ENCODE data around the gene BPIFA2. TPM values are rescaled to one million over a fixed set of nuclear protein-coding genes. Genes with fewer than 3 reads are reported as not detected.

The BPIFA2 gene
- total RNA-seq, 1 experiment from 2014 or later: not detected

DNA sequence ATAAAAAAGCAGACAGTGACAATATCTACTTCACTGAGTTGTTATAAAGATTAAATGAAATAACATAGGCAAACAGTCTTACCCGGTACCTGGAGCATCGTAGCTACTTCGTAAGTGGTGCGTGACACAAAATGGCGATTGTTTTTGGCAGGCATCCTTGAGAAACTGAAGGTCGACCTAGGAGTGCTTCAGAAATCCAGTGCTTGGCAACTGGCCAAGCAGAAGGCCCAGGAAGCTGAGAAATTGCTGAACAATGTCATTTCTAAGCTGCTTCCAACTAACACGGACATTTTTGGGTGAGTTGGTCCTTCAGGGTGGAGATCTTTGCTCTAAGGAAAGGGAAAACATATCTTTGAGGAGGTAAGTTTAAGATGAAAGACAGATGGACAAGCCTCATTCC, 4.8 kb downstream of the BPIFA2 start:
- Mint-ChIP-seq H3K9me3 (ENCODE audit: low read depth, unreplicated experiment) (peaks cover 10% of the 10 kb centered on the region), H3K27ac (ENCODE audit: unreplicated experiment) (no peak overlapping the region), H3K4me3 (ENCODE audit: low read depth, unreplicated experiment) (no peak overlapping the region), H3K27me3 (ENCODE audit: unreplicated experiment) (peaks cover 15% of the 10 kb centered on the region), H3K4me1 (ENCODE audit: low read depth, unreplicated experiment) (peaks cover 3% of the 10 kb centered on the region), H3K36me3 (ENCODE audit: insufficient read depth, unreplicated experiment) (no peaks in the 10 kb centered on the region)
- no peak for DNase-seq
- intact Hi-C loops (cut with micrococcal nuclease; ENCODE audit: unreplicated experiment): no loop called here
- TF ChIP-seq CTCF (IDR thresholded peaks at IDR 0.05; ENCODE audit: unreplicated experiment): no peak
- CTCF ChIA-PET: no interaction called here
- no TSS peak for BruUV-seq (replicated peaks)

- BruUV-seq (replicated peaks): no TSS peak
- H3K27me3 Mint-ChIP-seq (ENCODE audit: unreplicated experiment): peaks cover 14% of the 10 kb centered on the region
- no peak overlapping the region for H3K4me3 Mint-ChIP-seq (ENCODE audit: low read depth, unreplicated experiment)
- H3K27ac Mint-ChIP-seq (ENCODE audit: unreplicated experiment): no peak overlapping the region
- DNase-seq: no peak
- peaks cover 9% of the 10 kb centered on the region for H3K4me1 Mint-ChIP-seq (ENCODE audit: low read depth, unreplicated experiment)
- CTCF ChIA-PET: no interaction called here
- intact Hi-C loops (cut with micrococcal nuclease; ENCODE audit: unreplicated experiment): no loop called here
- peaks cover 8% of the 10 kb centered on the region for H3K9me3 Mint-ChIP-seq (ENCODE audit: low read depth, unreplicated experiment)
- TF ChIP-seq CTCF (IDR thresholded peaks at IDR 0.05; ENCODE audit: unreplicated experiment): no peak
- no peaks in the 10 kb centered on the region for H3K36me3 Mint-ChIP-seq (ENCODE audit: insufficient read depth, unreplicated experiment)
Measured at GRCh38 chr20:33175123-33175522, 7.2 kb downstream of the BPIFA2 start.

DNA sequence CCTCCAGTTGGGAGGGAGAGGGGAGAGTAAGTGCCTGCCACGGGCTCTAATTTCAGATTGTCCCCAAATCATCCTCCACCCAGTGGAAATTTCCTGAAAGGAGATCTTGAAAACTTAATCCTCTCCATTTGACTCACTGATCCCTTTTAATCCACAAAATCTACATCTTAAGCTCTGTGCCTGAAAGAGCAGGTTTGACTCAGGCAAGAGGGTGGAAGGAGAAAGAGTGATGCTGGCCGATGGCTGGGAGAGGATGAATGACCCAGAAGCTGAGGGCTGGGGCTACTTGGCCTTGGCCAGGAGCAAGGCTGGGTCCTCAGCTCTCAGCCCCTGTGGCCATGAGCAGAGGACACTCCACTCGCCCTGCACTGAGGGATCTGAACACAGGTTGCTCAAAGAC, 8.1 kb downstream of the BPIFA2 start:
- Mint-ChIP-seq H3K27ac (ENCODE audit: unreplicated experiment) (no peak overlapping the region), H3K9me3 (ENCODE audit: low read depth, unreplicated experiment) (peaks cover 2% of the 10 kb centered on the region), H3K27me3 (ENCODE audit: unreplicated experiment) (peaks cover 4% of the 10 kb centered on the region), H3K4me1 (ENCODE audit: low read depth, unreplicated experiment) (peaks cover 9% of the 10 kb centered on the region), H3K36me3 (ENCODE audit: insufficient read depth, unreplicated experiment) (no peaks in the 10 kb centered on the region), H3K4me3 (ENCODE audit: low read depth, unreplicated experiment) (no peak overlapping the region)
- BruUV-seq (replicated peaks): no TSS peak
- no peak for DNase-seq
- intact Hi-C loops (cut with micrococcal nuclease; ENCODE audit: unreplicated experiment): no loop called here
- CTCF ChIA-PET: interaction anchor here (0.6 kb wide), 1 partner anchor 213 kb away, joined by 3 read pairs; no protein-coding TSS in a partner anchor
- no peak for TF ChIP-seq CTCF (IDR thresholded peaks at IDR 0.05; ENCODE audit: unreplicated experiment)

DNA sequence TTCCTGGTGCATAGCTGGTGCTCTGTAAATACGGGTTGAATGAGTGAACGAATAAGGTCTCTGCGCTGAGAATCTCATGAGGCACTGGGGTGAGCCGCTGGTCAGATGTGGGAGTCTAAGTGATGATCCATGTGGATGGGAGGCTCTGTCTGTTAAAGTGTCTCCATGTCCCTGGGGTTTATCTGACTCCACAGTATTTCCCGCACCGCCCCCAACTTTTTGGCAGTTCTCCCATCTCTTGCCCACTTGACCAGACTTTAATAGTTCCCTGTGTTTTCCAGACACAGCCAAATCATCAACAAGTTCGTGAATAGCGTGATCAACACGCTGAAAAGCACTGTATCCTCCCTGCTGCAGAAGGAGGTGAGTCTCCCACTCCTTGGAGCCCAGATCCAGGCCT, 9.9 kb downstream of the BPIFA2 start:
- no peak for DNase-seq
- no TSS peak for BruUV-seq (replicated peaks)
- Mint-ChIP-seq H3K27me3 (ENCODE audit: unreplicated experiment) (peaks cover 15% of the 10 kb centered on the region), H3K4me1 (ENCODE audit: low read depth, unreplicated experiment) (peaks cover 9% of the 10 kb centered on the region), H3K4me3 (ENCODE audit: low read depth, unreplicated experiment) (no peak overlapping the region), H3K27ac (ENCODE audit: unreplicated experiment) (no peak overlapping the region), H3K9me3 (ENCODE audit: low read depth, unreplicated experiment) (no peaks in the 10 kb centered on the region), H3K36me3 (ENCODE audit: insufficient read depth, unreplicated experiment) (no peaks in the 10 kb centered on the region)
- no peak for TF ChIP-seq CTCF (IDR thresholded peaks at IDR 0.05; ENCODE audit: unreplicated experiment)
- CTCF ChIA-PET: no interaction called here
- intact Hi-C loops (cut with micrococcal nuclease; ENCODE audit: unreplicated experiment): no loop called here
